Breast epithelium (tissue), 3 donors: ENCODE measurements around the gene METTL17.

Experiments used
- POLR2A ChIP-seq: fragments of 450-650 bp; IDR thresholded peaks from one replicate; pipeline ENCODE4 v1.6.1; 2016; ENCODE audit warnings: antibody characterized with exemption, mild to moderate bottlenecking, moderate library complexity
- POLR2AphosphoS5 ChIP-seq, 3 donors: sonication (generic); formaldehyde crosslinking; IDR thresholded peaks; one replicate each; pipeline ENCODE4 v1.6.1; 2017; ENCODE audit warnings: antibody characterized with exemption in 3 of 3
- TF ChIP-seq, protein P1 (sequence below), 3 donors: fragments of 450-650 bp; IDR thresholded peaks; one replicate each; pipeline ENCODE4 v1.5.1; 2016 to 2017; ENCODE audit warnings: antibody characterized with exemption in 3 of 3, mild to moderate bottlenecking in 3 of 3, moderate library complexity in 3 of 3

DNA sequence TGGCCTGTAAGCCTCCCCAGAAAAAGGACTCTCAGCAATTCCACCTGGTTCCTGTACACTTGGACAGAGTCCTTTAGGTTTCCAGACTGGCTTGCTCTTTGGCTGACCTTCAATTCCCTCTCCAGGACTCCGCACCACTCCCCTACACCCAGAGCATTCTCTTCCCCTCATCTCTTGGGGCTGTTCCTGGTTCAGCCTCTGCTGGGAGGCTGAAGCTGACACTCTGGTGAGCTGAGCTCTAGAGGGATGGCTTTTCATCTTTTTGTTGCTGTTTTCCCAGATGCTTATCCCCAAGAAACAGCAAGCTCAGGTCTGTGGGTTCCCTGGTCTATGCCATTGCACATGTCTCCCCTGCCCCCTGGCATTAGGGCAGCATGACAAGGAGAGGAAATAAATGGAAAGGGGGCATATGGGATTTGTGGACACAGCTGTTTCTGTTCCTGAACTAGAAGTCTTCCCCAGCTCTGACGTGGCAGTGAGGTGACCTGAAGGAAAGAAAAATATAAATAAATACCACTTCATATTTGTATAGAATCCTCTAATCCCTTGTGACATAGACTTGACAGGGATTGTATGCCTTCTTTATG, 53.7 kb downstream of the METTL17 start:
- TF ChIP-seq POLR2A (no peak), POLR2AphosphoS5 (IDR thresholded peaks at IDR 0.05) (no peak)
- TF ChIP-seq, protein P1, sequence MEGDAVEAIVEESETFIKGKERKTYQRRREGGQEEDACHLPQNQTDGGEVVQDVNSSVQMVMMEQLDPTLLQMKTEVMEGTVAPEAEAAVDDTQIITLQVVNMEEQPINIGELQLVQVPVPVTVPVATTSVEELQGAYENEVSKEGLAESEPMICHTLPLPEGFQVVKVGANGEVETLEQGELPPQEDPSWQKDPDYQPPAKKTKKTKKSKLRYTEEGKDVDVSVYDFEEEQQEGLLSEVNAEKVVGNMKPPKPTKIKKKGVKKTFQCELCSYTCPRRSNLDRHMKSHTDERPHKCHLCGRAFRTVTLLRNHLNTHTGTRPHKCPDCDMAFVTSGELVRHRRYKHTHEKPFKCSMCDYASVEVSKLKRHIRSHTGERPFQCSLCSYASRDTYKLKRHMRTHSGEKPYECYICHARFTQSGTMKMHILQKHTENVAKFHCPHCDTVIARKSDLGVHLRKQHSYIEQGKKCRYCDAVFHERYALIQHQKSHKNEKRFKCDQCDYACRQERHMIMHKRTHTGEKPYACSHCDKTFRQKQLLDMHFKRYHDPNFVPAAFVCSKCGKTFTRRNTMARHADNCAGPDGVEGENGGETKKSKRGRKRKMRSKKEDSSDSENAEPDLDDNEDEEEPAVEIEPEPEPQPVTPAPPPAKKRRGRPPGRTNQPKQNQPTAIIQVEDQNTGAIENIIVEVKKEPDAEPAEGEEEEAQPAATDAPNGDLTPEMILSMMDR (IDR thresholded peaks at IDR 0.05): no peak
